HG03565 (cell line): ENCODE measurements around the gene STX7.

Experiments
- ATAC-seq: cut with Tn5 transposase; IDR thresholded peaks from one replicate; pipeline ENCODE4 v1.9.1; 2021; ENCODE audit warnings: mild to moderate bottlenecking, moderate library complexity; ENCODE audit not compliant: unreplicated experiment

Gene STX7

DNA sequence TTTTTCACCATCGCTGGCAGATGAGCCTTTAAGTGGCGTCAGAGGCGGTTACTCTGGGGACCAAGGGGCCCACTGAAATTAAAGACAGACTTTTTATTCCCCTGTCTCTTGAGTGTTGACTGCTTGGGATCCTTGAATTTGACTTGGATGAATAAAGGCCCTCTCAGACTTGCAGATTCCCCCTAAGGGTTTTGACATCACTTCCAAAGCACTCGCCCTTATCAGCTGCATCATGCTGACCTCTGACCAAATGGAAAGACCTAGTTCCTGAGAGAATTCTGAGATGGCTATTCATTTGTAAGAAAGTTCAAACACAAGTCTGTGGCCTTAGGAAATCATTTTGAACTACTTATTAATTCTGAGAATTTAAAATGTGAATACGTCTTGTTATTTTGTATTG lies 98.2 kb downstream of the STX7 start:
- ATAC-seq: no peak

DNA sequence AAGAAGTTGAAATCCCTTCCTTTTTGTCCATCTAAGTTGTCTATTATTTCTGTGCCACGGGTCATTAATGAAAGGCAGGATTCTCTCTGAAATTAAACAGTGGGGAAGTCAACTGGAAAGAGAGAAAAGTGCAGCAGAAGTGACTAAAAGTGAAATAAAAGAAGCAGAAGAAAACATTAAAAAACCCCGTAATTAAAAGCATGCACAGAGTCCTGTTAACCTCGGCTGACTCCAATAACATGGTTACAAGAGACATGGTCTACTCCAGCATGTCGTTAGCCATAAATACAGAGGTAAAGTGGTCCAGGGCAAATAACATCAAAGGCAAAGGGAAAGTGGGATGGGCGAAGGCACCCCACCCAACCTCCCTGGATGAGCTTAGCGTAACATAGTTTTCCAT lies 98.6 kb downstream of the STX7 start:
- no peak for ATAC-seq

DNA sequence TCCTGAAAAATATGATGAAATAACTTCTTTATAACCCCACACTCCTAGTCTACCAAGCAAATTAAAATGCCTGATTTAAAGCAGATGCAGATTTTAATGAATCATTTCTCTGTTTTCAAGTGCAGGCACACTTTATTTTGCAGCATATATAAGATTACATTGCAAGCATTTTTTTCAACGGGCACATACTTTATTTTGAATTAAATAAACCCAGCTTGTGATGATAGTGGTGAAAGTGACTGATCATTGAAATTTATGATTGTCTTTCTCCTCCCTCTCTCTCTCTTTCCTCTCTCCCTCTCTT lies 99.5 kb downstream of the STX7 start:
- ATAC-seq: no peak

DNA sequence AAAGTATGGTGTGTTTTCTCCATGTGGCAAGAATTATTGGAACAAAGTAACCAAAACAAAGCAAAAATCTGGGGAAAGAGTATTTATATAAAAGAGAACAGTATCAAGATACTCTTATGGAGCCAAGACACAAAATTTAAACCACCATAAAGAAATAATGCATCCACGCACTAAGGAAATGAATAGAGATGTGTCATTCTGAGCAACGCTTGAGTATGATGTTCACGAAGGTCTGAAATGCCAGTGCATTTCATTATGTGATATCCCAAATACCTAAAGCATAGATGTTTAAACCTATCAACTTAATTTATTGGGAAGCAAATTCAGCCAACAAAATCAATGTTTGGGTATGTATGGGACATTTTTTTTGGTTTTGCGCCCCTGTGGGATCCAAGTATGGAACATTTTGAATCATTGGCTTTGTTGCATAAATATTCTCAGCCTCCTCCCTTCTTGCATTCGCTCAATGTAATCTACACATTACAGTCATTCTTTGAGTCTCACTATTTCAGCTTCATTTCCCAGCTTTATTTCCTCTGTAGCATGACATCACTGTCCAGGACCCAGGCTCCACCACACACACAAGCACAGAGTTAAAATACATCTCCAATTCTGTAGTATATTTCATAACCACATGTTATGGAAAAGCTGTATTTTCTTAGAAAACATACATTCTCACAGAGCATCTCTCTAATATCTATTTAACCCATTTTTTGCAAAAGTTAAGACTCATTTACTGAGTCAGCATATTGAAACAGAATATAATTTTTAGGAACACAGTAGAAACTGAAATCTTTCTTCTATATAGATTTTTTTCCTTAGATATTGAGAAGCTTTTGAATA lies 100.0 kb downstream of the STX7 start:
- ATAC-seq: no peak

DNA sequence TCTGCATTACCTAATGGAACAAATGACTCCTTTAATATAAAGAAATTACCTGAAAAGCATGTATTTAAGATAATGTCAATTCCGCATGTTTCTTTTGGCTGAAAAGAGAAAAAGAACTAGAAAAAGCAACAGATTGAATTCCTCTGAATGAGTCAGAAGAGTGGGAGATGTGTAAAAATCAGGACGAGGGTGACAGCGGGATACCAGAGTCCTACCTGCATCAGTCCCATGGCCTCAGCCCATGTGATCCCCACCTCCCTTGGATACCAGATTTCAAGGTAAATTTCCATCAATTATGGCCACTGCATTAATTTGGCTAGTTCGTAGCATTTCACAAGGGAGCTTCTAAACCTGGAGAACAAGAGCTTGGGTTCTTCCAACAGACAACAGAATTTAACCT lies 101.6 kb downstream of the STX7 start:
- ATAC-seq: no peak

DNA sequence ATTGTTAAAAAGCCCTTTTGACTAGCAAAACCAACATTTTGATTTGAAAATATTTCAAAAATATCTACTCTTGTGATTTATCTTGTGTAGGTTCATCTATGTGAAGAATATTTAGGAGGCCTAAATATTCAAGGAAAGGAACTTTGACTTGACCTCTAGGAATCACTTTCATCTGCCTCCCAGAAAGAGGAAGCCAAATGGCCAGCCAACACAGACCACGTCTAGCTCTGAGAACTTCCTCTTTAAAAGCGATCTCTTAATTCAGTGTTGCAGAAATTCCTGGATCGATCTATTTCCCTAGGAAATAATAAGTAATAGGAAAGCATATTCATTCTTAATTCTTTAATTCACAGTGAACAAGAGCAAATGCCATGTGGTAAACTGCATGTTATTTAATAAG lies 102.1 kb downstream of the STX7 start:
- ATAC-seq: no peak

DNA sequence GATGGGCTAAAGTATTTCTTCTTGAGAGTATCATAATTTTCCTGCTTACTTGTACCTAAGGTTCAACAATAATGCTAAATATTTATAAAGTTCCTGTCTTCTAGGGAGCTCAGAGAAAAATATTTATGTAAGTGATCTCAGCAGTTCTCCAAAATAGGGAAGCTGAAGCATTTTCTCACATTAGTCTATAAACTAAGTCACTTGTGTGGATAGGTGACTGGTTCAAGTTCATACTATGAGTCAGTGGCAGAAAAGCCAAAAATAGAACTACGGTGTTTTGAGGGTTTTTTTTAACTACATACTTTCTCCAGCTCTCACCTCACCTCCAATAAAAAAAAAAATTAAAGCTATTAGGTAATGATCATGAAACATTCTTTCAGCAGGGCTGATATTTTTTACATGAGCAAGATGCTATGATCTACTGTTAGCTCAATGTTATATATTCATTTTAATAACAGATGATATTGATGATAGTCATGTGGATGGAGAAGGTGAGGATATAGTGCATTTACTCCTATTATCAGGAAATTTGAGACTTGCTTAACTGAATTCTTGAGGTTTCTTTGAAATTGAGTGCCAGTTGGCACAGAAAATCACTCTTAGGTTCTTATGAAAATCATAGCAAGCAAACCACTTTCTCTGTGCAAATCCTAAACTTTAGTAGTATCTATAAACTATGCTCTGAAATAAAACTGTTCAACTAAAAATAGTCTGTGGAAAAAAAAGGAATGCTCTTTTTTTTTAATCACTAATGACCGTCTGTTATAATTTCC lies 107.6 kb downstream of the STX7 start:
- peak; percentile 72 for ATAC-seq

DNA sequence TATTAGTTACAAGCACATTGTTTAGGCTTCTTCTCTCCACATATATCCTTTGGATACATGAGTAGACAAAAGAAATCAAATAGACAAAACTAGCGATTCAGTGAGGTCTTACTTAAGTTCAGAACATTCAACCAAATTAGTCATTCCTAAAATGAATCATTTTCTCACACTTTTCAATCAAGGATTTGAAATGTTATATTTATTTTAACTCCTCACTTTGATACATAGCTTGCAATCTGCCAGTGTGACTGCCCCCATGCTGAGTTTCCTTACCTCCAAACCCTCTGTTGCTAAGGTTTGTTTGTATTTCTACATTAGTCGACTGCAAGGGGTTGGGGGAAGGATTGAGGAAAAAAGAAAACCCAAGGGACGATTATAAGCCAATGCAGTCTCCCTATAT lies 108.2 kb downstream of the STX7 start:
- no peak for ATAC-seq

DNA sequence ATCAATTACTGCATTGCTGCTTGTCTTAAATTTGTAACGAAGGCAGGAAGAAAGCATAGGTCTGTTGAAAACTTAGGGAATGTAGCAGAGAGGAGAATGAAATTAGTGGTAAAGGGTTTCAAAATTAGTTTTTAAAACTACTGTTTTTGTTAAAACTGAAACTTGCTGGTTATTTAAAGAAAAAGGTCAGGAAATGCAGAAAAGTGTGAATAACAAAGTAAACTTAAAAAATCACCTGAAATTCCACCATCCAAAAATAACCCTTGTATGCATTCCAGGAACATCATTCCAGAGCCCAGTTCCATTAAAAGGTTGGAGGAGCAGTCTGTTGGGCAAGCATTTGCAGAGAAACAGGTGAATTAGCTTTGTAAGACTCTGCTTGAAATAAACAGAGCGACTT lies 108.6 kb downstream of the STX7 start:
- no peak for ATAC-seq

DNA sequence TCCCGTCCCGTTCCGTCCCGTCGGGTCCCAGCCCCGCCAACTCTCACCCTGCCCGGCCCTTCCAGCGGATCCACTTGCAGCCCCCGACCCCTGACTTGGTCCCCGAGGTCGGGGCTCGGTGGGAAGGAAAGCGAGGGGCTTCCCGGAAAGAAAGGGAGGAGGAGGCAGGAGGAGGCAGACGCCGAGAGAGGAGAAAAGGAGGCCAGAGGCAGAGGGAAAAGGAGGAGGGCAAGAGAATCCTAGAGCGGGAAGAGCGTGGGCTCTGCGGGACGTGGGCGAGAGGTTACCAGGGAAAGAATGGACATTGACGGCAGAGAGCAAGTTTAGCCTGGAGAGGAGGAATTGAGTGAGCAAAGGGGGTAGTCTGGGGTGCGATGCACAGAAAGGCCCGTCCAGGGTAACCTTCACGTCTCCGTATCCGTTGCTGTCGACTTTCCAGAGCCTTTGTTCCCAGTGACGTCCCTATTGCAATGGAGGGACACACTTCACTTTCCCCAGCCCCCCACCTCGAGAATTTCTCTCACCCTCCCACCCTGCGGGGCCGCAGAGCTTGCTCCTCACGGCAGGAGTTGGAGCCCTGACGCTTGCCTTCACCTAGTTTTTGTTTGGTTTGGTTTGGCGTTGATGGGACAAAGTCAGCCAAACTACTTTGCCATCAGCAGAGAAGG lies 111.2 kb downstream of the STX7 start:
- no peak for ATAC-seq

DNA sequence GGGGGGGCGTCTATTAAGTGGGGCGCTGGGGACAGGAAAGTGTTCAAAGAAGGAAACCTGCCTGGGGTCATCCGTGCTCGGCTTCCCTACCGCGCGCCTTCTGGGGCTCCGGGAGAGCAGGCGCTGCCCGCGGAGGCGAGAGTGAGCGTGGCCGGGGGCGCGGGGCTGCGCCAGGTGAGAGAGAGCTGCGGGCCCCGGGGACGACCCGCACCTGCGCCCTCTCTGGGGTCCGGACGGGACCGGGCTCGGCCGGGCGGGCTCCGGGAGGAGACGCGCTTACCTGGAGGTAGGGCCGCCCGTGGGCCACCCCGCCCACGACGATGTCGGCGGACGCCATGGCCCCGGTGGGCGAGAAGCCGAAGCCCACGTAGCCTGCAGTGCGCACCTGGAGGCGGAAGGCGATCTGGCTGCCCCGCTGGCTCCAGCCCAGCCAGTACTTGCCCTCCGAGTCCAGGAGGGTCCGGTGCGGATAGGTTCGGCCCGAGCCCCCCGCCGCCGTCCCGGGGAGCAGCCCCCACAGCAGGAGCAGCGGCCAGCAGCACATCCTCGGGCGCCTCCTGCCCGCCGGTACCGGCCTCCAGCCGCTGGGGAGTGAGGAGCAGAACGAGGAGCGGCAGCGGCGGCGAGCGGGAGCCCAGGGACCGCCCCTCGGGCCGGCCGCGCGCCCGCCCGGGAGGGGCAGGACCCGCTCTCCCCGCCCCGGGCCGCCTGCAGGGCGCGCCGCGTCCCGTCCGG lies 111.9 kb downstream of the STX7 start, which contains the start of gene MOXD1:
Gene MOXD1, minus strand, starts transcription at position 593 of the 735 bp plus-strand sequence. Its CDS starts 49 bp downstream, at position 544.
- ATAC-seq: peak; percentile 31

DNA sequence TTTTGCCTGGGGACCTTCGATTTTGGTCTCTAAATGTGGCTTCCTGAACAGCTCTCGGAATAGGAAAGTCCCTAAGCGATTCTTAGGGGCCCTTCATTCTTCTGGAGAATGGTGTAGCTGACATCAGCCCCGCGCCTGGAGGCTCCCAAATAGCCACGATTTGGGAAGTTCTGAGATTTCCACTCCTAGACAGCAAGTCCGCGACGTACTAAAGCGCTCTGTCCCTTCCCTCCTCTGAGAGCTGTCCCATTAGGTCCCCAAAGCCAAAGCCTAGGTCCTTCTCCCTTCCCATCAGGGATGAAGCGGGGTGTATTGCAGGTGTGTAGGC lies 112.4 kb downstream of the STX7 start:
- ATAC-seq: no peak

DNA sequence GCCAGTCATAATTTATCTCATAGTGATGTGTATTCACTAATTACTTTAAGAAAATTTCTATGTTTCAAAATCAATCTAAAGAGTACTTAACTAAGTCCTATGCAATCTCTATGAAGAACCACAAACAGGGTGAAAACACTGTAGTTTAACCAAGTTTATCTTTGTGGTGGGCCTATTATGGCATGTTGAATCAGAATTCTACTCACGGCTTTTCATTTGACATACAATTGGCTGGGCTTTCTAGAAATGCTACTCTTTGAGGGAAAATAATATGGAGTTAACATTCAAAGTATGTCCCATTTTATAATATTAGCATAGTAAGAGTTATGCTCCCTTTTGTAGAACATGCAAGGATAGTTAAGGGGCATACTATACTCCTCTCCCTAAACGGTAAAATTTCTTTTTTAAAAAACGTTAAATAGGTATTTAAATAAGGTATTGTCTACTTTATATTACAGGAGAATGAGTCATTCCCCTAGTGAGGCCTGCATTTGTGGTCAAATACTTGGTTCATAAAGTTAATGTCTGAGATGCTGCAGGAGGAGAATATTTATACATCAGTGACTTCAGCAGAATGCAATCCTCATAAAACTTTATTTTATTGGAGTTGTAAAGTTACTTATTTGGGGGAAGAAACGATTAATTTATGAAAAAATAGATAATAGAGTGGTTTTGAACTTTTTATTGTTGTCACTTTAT lies 113.4 kb downstream of the STX7 start:
- no peak for ATAC-seq
